GM12875 (cell line): Measurements from ENCODE around the gene RAB3B.

Source experiments
- H3K4me3 ChIP-seq: one replicate; pipeline ENCODE4 v1.5.1; 2011; ENCODE audit warnings: low read depth, low read length, control low read depth
- CTCF ChIP-seq: IDR thresholded peaks from 2 replicates; pipeline ENCODE4 v1.5.1; 2011; ENCODE audit warnings: low read depth, mild to moderate bottlenecking, control low read depth, inconsistent platforms, low read length, moderate library complexity, borderline replicate concordance; ENCODE audit not compliant: insufficient read depth

The RAB3B gene

GRCh38 chr1:51870603-51871350 is 119.7 kb downstream of the RAB3B start:
- no peak overlapping the region for H3K4me3 ChIP-seq
- TF ChIP-seq CTCF, result no peak

GRCh38 chr1:51867479-51868232 is 122.8 kb downstream of the RAB3B start:
- no peak overlapping the region for H3K4me3 ChIP-seq
- TF ChIP-seq CTCF, result no peak

GRCh38 chr1:51863384-51863783 is 127.1 kb downstream of the RAB3B start:
- no peak overlapping the region for H3K4me3 ChIP-seq
- no peak for TF ChIP-seq CTCF

- H3K4me3 ChIP-seq, result no peak overlapping the region
- no peak for TF ChIP-seq CTCF
Measured at GRCh38 chr1:51861669-51862068, 128.8 kb downstream of the RAB3B start.

GRCh38 chr1:51859735-51860134 is 130.8 kb downstream of the RAB3B start:
- no peak overlapping the region for H3K4me3 ChIP-seq
- no peak for TF ChIP-seq CTCF

- TF ChIP-seq CTCF, result no peak
- H3K4me3 ChIP-seq, result no peak overlapping the region
Measured at GRCh38 chr1:51859333-51859732, 131.2 kb downstream of the RAB3B start.

GRCh38 chr1:51858892-51859291 is 131.6 kb downstream of the RAB3B start:
- H3K4me3 ChIP-seq, result no peak overlapping the region
- no peak for TF ChIP-seq CTCF
